KBM-7 (cell line): ENCODE measurements around the gene KCNK2.

Experiments
- DNase-seq: peaks from one replicate; pipeline ENCODE4 v3.0.0-alpha.2; 2015
- in situ Hi-C: fragments of 300-500 bp; cut with MboI; formaldehyde crosslinking; loops from 2 replicates; pipeline ENCODE4 v1.14.3; 2020; ENCODE audit warnings: low sequenced_read_pairs, low pct_unique_long_range_greater_than_20kb, mixed read lengths

KCNK2 gene

GRCh38 chr1:215226757-215227156 lies 144.2 kb downstream of the KCNK2 start:
- no peak for DNase-seq
- in situ Hi-C loops, result no loop called here

GRCh38 chr1:215228193-215228592 lies 145.7 kb downstream of the KCNK2 start:
- DNase-seq, result no peak
- in situ Hi-C loops, result no loop called here

- in situ Hi-C loops, result no loop called here
- DNase-seq, result no peak
Observed at GRCh38 chr1:215241451-215241850, 158.9 kb downstream of the KCNK2 start.

GRCh38 chr1:215243345-215244054 lies 161.0 kb downstream of the KCNK2 start:
- in situ Hi-C loops, result no loop called here

GRCh38 chr1:215250913-215251312 lies 168.4 kb downstream of the KCNK2 start:
- in situ Hi-C loops, result no loop called here
- DNase-seq, result no peak

More at GRCh38 chr1:215243345-215244054, 161.0 kb downstream of the KCNK2 start:
- no peak for DNase-seq

- in situ Hi-C loops, result no loop called here
- DNase-seq, result no peak
Observed at GRCh38 chr1:215251428-215251827, 168.9 kb downstream of the KCNK2 start.

GRCh38 chr1:215252164-215252563 lies 169.6 kb downstream of the KCNK2 start:
- in situ Hi-C loops, result no loop called here
- DNase-seq, result no peak

- in situ Hi-C loops, result no loop called here
- no peak for DNase-seq
Observed at GRCh38 chr1:215256936-215257679, 174.6 kb downstream of the KCNK2 start.

GRCh38 chr1:215260711-215261110 lies 178.2 kb downstream of the KCNK2 start:
- in situ Hi-C loops, result no loop called here

GRCh38 chr1:215262106-215262505 lies 179.6 kb downstream of the KCNK2 start:
- no peak for DNase-seq
- in situ Hi-C loops, result no loop called here

More at GRCh38 chr1:215260711-215261110, 178.2 kb downstream of the KCNK2 start:
- DNase-seq, result no peak

GRCh38 chr1:215263636-215264035 lies 181.1 kb downstream of the KCNK2 start:
- in situ Hi-C loops, result no loop called here
- DNase-seq, result no peak

- DNase-seq, result no peak
- in situ Hi-C loops, result no loop called here
Observed at GRCh38 chr1:215264649-215265048, 182.1 kb downstream of the KCNK2 start.

- in situ Hi-C loops, result no loop called here
- DNase-seq, result no peak
Observed at GRCh38 chr1:215267495-215267894, 185.0 kb downstream of the KCNK2 start.

GRCh38 chr1:215269955-215270354 lies 187.4 kb downstream of the KCNK2 start:
- in situ Hi-C loops, result no loop called here
- DNase-seq, result no peak

- no peak for DNase-seq
- in situ Hi-C loops, result no loop called here
Observed at GRCh38 chr1:215273838-215274516, 191.4 kb downstream of the KCNK2 start.

- DNase-seq, result no peak
- in situ Hi-C loops, result no loop called here
Observed at GRCh38 chr1:215276582-215276981, 194.0 kb downstream of the KCNK2 start.

- DNase-seq, result no peak
- in situ Hi-C loops, result no loop called here
Observed at GRCh38 chr1:215277532-215277931, 195.0 kb downstream of the KCNK2 start.

GRCh38 chr1:215279682-215280081 lies 197.1 kb downstream of the KCNK2 start:
- in situ Hi-C loops, result no loop called here
- DNase-seq, result no peak

GRCh38 chr1:215282557-215282956 lies 200.0 kb downstream of the KCNK2 start:
- no peak for DNase-seq
- in situ Hi-C loops, result no loop called here
